Smooth muscle cell of the brain vasculature (primary cell): ENCODE results near the gene IAPP.
"Not testable (repeated sequence)": the region's sequence is repeated elsewhere in the genome, so short reads cannot be mapped to it uniquely, and the experiment has no call there.

Source experiments
- DNase-seq: peaks from one replicate; pipeline ENCODE4 v3.0.0-alpha.2; 2012; ENCODE audit warnings: low read depth, low spot score

The IAPP gene

GRCh38 chr12:21372602-21373001 is at the start of gene IAPP:
Gene IAPP (plus strand): TSS chr12:21372902. CDS start chr12:21373352, 450 bp downstream.
- DNase-seq: no peak

GRCh38 chr12:21323736-21324135 is 49.0 kb upstream of the IAPP start:
- DNase-seq: no peak

GRCh38 chr12:21324551-21324950 is 48.2 kb upstream of the IAPP start:
- DNase-seq: no peak

- no peak for DNase-seq
Observed at GRCh38 chr12:21328578-21328977, 44.1 kb upstream of the IAPP start.

- no peak for DNase-seq
Observed at GRCh38 chr12:21330682-21331253, 41.9 kb upstream of the IAPP start.

GRCh38 chr12:21334771-21335325 is 37.9 kb upstream of the IAPP start, which contains the start of gene SLCO1A2:
Gene SLCO1A2 (minus strand): TSS chr12:21334917. CDS start chr12:21334647, 270 bp downstream.
- no peak for DNase-seq

- DNase-seq: no peak
Observed at GRCh38 chr12:21336656-21337055, 36.0 kb upstream of the IAPP start.

GRCh38 chr12:21337453-21337852 is 35.2 kb upstream of the IAPP start:
- no peak for DNase-seq

GRCh38 chr12:21337959-21338744 is 34.5 kb upstream of the IAPP start:
- no peak for DNase-seq

- DNase-seq: no peak
Observed at GRCh38 chr12:21339921-21340320, 32.8 kb upstream of the IAPP start.

GRCh38 chr12:21340403-21340802 is 32.3 kb upstream of the IAPP start:
- DNase-seq: no peak

GRCh38 chr12:21341769-21342168 is 30.9 kb upstream of the IAPP start:
- no peak for DNase-seq

GRCh38 chr12:21343636-21344035 is 29.1 kb upstream of the IAPP start:
- no peak for DNase-seq

- DNase-seq: no peak
Observed at GRCh38 chr12:21346542-21347205, 26.0 kb upstream of the IAPP start.

GRCh38 chr12:21350975-21351374 is 21.7 kb upstream of the IAPP start:
- DNase-seq: no peak

GRCh38 chr12:21353487-21353886 is 19.2 kb upstream of the IAPP start:
- DNase-seq: no peak

- no peak for DNase-seq
Observed at GRCh38 chr12:21353948-21354347, 18.8 kb upstream of the IAPP start.

GRCh38 chr12:21354641-21355040 is 18.1 kb upstream of the IAPP start:
- no peak for DNase-seq

- DNase-seq: not testable (repeated sequence)
Observed at GRCh38 chr12:21360632-21361031, 12.1 kb upstream of the IAPP start.

- no peak for DNase-seq
Observed at GRCh38 chr12:21369141-21369980, 3.3 kb upstream of the IAPP start.

GRCh38 chr12:21370845-21371449 is 1.8 kb upstream of the IAPP start:
- no peak for DNase-seq
